ENCODE results near the gene DIPK1A.

The DIPK1A gene

DNA sequence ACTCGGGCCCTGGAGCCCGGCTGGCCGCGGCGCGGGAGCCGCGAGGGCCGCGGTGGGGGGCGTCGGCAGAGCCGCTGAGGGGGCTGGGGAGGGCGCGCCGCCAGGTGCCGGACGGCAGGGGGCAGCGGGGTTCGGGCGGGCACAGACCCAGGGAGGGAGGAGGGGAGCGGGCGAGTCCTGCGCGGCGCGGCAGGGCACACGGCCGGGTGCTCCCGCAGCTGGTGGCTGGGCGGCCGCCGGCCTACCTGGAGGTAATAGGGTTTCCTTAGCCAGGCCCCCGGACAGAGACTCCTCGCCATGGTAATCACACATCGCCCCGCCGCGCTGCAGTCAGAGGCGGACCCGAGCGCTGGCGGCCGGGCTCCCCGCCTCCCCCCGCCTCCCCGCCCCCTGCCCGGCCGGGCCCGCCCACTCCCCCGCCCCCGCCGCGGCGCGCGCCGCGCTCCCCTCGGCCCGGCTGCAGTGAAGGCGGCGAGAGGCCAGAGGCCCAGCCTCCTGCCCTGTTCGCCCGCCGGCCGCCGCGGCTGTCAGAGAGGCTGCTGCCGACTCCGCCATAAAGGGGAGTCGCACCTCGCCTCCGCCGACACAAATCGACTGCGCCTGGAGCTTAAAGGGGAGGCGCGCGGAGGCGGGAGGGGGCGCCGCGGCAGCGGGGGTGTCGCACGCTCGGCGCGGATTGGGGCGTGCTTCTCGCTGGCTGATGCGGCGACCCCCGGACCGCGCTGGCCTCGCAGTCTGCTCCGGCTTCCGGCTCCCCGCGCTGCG is at the start of gene DIPK1A:
Gene DIPK1A, minus strand, starts transcription at position 332 of the 765 bp plus-strand sequence. Its CDS starts 33 bp downstream, at position 299.
- peak; percentile 76 for DNase-seq

DNA sequence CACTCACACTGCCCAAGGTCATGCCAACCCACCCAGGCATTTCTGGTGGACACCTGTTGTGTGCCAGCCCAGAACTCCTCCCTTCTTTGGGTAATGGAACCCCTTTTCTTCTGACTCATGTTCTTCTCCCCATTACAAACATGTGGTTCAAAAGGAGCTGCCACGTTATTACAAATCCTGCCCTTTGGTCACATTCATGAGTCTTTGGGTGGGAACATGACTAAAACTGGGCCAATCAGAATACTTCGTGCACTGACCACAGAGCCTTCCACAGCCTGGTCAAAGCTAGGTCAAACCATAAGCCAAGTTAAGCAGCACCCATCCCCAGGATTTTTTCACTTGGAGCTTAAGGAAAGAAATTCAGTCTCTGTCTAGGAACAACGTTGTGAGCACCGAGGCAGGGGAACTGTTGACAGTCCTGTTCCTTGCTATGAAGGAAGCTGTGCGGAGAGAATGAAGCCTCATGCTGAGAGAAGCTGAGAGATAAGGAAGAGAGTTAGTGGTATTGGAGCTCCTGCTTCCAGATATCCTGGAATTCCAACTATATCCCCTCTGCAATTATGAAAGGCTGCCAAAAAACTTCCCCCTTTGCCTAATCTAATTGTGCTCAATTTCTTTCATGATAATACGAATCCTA is 46.8 kb upstream of the DIPK1A start:
- no peak for DNase-seq

DNA sequence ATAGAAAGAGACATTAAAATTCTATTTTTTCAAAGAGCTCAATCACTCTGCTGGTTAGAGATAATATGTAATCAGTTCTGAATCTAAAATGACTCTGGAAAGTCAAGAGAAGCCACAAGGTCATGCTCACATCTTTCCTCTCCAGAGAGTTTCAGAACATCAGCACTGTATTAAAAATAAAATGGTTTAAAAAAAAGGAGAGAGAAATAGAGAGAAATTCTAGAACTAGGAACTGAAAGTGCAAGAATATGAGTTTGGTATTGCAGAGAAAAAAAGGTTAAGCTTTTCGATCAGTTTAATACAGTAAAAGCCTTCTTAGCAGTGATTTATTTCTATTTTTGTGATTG is 44.0 kb upstream of the DIPK1A start:
- DNase-seq = no peak

DNA sequence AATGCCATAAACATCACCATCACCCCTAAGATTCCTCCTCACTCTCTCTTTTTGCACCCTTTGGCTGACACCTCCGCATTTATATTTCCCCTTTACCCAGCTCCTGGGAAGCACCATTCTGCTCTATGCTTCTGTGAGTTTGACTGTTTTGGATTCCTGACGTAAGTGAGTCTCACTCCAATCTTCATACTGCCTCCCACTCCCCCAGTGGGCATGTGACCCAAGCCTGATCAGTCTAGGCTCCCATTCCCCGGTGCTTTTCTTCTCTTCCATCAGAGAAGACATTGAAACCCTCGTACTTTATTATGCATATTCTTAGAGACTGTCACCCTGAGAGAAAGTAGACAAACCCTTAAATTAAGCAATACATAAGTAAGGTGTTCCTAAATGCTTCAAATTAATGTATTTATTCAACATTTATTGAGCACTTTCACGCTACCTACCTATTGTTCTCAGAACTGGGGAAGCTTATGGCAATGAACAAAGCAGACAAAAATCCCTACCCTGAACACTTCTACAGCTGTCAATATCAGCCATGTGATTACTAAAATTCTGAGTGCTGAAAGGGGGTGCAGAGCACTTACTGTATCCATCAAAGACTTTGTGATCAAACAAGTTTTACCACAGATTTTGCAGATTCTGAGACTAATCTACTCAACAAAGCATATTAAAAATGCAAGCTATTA is 43.4 kb upstream of the DIPK1A start:
- DNase-seq = no peak

DNA sequence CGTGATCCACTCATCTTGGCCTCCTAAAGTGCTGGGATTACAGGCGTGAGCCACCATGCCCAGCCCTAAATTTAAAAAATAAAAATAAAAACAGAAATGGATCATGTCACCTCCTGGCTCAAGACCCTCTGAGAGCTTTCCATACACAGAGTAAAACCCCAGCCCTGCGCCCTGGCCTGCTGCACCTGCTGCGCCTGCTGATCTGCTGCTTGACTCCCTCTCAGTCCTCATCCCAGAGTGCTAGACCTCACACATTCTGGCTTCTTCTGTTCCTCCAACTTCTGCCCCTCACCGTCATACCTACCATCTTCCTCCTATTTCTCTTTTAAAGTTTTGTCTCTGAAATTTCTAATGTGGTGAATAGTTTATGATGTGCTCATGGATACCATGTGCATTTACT is 42.7 kb upstream of the DIPK1A start:
- no peak for DNase-seq

DNA sequence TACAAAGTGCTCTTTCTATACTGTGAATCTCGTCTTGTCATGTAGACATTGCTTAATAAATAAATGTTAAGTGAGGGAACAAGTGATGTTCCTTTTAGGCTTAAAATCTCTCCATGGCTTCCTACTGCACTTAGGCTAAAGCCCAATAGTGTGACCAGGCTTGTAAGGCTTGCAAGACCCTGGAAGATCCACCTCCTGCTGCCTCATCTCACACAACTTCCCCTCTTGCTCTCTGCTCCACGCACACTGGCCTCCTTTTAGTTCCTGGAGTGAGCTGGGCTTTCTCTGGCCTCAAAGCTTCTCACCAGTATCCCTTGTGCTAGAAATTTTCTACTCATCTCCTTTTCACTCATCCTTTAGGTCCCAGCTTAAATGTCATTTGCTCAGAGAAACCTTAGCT is 41.5 kb upstream of the DIPK1A start:
- DNase-seq = no peak

DNA sequence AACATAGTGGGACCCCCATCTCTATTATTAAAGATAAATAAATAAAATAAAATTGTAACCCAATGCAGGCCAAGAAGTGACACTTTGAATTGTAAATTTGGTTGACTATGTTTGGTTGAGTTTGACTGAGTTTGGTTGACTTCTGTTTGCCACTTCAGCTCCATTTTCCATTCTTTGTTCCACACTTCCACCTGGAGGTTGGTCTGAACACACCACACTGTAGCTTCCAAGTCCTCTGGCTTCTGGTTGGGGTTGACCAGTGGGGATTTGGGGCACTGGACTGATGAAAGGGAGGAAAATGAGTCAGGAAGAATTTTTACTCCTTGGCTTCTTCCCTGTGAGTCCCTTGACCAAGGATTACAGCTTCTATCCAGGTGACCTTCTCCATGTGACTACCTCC is 40.6 kb upstream of the DIPK1A start:
- DNase-seq = no peak

DNA sequence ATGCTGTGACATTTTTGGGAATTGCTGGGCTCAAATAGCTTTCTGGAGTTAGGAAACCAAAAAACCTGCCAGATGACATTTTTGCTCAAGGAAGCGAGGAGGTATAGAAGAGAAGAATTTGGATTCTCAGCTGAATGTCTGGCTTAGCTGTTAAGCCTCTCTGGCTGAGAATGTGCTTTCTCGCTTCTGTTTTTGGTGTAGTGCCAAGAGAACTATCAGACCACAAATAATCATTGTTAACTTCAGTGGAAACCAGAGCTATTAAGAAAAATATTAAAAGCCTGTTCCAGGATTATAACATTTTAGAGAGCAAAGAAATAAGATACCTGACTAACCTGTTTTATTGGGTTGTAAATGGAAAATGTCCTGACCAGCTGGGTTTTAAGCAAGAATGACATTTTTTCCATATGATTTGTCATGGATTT is 39.5 kb upstream of the DIPK1A start:
- no peak for DNase-seq

DNA sequence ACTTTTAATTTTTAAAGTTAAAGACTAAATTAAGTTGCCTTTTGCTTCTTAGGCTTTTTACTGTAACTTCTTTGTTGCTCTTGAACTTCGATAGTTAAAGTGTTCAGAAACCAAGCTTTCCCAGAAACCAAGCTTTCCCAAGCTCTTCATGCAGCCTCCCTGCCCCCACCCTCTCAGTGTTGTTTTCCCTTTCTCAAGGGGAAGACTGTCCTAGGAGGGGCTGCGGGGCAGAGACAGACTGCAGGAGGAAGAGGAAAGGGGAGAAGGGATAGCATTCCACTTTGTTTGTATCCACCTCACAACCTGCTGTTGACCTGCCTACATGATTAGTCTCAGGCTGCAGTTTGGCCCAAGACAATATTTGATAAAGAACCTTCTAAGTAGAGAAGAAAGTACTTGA is 39.0 kb upstream of the DIPK1A start:
- no peak for DNase-seq

DNA sequence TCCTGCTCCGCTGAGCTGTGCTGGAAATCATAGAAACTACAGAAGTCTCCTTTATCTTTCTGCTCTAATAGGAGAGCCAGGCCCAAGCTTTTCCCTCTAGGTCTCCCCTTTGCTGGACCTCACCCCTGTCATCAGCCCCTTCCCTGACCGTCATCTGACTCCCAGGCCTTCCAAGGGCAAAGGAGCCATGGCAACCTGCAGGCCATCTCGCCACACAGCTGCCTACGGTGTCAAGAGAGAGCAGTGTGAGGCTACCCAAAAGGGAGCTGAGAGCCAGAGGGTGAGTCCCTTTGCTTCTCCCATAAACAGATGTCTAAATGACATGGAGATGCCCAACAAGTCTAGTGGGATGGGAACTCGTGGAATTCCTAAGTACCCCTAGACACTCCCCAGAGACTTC is 37.6 kb upstream of the DIPK1A start:
- DNase-seq = no peak

DNA sequence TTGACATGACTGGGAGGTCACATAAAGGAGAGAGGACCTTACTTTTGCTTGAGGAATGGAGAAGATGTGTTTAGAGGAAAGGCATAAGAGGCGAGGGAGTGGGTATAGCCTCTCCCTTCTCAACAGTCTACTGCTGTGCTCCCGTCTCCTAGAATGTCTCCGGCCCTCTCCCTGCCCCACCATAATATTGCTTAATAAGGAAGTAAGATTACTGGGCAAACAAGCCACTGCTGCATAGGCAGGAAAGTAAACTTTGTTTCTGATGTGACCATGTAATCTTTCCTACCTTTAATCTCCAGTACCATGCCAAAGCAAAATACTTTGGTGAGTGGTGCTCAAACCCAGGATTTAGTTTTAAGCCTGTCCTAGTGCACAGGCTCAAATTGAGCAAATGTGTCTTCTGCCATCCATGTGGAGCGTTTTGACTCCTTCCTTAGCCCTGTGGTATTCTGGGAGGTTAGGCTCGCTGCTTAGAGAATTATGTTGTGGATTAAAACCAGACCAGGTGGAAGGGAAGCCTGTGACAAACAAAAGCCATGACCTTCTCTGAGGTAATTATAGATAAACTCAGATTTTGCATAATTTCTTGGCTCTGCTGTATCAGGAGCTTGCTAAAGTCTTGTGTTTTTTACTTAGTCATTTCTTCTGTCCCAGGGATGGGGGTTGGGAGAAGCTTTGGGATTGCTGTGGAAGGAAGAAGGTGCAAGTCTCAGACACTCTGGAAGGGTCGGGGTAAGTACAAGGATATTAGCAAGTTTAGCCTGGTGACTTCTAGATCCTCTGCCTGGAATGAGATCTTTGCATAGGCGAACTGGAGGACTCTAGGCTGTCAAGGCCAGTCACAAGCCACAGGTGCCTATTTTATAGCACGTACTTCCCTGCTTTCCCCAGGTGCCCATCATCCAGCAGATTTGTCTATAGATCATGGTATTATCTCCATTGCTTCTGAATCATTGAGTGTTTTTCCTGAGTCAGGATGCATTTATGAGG is 34.5 kb upstream of the DIPK1A start:
- DNase-seq = no peak

DNA sequence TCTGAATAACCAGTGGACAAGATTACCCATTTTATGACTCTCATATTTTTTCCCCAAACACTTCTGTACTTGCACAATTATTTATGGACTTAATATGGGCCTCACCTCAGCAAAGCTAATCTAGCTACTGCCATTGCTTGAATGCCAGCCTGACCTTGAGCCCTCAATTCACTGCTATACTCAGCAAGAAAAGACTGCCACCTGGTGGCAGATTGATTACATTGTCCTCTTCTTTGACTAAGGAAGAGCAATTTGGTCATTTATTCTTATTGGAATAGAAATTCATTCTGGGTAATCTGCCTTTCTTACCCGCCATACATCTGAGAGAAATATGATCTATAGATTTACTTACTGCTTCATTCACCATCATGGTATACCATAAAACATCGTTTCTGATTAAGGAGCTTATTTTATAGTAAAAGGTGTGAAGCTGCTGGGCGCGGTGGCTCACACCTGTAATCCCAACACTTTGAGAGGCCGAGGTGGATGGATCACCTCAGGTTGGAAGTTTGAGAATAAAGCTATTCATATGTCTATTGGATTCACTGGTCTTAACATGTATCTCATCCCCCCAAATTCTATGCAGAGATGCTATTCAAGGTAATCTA is 32.9 kb upstream of the DIPK1A start:
- peak; percentile 75 for DNase-seq

DNA sequence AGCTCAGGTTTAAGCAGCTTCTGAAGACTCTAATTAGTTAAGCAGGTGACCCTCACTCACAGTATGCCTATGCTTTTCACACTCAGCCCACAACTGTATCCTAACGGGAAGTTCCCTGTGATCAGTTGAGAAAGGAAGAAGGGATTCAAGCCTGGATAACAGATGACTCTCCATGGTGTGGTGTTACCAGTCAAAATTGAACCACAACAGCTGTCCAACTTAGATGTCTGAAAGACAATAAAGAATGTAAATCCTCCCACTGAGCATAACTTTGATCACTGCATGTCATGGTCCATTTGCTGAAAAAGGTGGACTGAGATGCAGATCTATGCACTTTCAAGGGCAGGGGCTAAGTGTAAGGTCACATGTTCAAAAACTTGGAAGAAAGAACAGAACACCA is 32.3 kb upstream of the DIPK1A start:
- no peak for DNase-seq

DNA sequence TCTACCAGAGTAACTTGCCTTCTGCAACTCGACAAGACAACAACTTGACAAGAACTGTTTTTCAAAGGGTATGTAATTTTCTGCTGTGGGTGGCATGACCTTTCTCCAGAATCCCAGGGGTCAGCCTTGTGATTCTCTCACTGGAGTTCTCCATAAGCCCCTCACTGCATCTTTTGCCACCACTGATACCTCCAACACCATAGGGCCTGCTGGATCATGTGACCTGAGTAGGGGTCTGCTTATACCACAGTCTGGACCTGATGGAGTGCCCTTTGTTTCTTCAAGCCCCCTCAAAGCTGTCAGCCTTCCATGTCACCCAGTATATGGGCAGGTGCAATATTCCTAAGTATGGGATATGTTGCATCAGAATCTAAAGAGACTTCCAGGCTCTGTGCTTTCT is 31.6 kb upstream of the DIPK1A start:
- DNase-seq = no peak

DNA sequence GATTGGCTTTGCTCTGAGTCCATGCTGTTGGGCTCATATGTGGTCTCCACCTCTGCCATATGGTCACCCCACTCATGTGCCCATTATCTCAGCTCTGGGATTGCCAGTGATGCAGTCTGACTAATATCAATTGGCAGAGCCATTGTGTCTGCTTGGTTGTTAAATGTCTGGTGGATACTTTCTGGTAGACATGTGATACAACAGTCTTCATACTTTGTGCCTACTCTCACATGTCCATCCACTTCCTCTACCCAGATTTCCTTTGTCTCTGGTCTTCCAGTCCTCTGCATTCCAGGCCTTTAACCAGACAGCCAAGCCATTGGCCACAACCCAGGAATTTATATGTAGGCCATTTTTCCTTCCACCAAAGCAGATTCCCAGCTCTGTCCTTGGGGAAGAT is 30.8 kb upstream of the DIPK1A start:
- no peak for DNase-seq

DNA sequence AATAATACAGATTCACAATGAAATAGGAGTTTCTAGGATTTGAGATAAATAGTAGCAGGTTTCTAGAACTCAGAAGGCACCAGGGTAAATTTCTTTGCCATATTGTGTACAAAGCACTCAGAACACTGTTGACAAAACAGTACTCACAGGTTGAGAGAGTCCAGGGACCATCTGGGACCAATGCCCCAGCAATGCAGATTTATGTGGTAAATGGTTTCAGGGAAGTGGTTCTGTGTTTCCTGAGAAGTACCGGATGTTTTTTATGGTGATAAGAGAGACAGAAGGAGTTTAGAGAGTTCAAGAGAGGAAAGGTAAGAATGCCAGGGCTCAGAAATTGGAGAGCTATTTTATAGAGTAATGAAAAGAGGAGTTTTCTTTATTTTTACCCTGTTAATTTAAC is 29.6 kb upstream of the DIPK1A start:
- no peak for DNase-seq

DNA sequence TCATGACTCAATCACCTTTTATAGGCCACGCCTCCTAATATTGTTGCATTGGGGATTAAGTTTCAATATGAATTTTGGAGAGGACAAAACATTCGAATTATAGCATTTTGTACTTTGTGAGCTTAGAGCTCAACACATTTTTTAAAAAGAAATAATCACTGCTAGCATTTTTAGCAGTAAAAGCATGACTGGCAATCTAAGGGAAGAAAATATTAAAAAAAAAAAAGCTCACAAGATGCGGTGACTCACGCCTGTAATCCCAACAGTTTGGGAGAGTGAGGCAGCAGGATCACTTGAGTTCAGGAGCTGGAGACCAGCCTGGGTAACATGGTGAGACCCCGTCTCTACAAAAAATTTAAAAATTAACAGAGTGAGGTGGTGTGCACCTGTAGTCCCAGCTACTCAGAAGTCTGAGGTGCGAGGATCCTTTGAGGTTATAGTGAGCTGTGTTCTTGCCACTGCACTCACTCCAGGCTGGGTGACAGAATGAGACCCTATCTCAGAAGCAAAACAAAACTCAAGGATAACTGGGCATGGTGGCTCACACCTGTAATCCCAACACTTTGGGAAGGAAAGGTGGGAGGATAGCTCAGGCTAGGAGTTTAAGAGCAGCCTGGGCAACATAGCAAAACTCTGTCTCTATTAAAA is 28.8 kb upstream of the DIPK1A start:
- DNase-seq = no peak

DNA sequence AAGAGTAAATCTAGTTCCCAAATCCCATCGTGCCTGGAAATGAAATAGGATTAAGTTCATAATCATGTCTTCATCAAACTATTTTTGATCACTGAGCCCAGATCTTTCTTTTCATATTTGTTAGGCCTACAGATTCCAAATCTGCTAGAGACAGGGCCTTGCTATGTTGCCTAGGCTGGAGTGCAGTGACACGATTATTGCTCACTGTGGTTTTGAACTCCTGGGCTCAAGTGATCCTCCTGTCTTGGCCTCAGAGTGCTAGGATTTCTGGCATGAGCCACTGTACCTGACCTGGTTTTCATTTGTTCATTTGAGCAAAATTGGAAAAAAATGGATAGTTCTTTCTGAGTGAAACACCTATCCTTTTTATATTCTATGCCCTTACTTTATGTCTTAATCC is 28.0 kb upstream of the DIPK1A start:
- no peak for DNase-seq

DNA sequence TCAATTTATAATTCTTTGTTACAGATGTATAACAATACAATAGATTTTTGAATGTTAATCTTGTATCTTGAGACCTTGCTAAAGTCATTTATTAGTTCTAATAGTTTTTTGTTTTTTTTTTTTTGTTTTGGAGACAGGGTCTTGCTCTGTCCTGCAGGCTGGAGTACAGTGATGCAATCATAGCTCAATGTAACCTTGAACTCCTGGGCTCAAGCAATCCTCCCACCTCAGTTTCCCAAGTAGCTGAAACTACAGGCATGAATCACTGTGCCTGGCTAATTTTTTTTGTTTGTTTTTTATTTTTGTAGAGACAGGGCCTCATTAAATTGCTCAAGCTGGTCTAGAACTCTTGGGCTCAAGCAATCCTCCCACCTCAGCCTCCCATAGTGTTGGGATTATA is 26.2 kb upstream of the DIPK1A start:
- DNase-seq = no peak

DNA sequence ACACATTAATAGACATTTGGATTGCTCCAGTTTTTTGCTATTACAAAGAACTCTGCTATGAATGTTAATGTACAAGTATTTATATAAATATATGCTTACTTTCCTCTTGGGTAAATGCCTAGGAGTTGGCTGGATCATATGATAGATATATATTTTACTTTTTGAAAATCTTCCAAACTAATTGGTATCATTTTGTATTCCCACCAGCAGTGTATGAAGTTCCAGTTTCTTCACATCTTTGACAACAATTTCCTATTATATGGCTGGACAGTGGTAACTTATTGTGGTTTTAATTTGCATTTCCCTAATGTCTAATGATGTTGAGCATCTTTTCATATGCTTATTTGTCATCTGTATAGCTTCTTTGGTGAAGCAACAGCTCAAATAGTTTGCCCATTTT is 23.8 kb upstream of the DIPK1A start:
- no peak for DNase-seq

DNA sequence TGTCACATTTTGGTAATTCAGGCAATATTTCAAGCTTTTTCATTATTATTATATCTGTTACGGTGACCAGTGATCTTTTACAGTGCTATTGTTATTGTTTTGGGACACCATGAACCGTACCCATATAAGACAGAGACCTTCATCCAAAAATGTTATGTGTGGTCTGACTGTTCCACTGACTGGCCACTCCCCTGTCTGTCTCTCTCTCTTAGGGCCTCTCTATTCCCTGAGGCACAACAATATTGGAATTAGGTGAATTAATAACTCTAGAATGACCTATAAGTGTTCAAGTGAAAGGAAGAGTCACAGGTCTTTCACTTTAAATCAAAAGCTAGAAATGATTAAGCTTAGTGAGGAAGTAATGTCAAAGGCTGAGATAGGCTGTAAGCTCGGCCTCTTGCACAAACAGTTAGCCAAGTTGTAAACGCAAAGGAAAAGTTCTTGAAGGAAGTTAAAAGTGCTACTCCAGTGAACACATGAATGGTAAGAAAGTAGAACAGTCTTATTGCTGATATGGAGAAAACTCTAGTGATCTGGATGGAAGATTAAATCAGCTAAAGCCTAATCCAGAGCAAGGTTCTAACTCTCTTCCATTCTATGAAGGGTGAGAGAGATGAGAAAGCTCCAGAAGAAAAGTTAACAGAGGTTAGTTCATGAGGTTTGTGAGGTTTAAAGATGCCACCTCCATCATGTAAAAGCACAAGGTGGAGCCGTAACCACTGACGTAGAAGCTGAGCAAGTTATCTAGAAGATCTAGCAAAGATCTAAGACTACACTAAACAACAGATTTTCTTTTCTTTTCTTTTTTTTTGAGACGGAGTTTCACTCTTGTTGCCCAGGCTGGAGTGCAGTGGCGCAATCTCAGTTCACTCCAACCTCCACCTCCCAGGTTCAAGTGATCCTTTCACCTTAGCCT is 19.7 kb upstream of the DIPK1A start:
- peak; percentile 42 for DNase-seq
